GM12874 (cell line): ENCODE results near the gene RPN1.

ENCODE experiments used
- CTCF ChIP-seq: IDR thresholded peaks from 2 replicates; pipeline ENCODE4 v1.5.1; 2011; ENCODE audit warnings: low read depth, mild to moderate bottlenecking, control low read depth, low read length, moderate library complexity; ENCODE audit not compliant: insufficient read depth

RPN1 gene

GRCh38 chr3:128610451-128611070, 40.1 kb downstream of the RPN1 start:
- no peak for TF ChIP-seq CTCF

GRCh38 chr3:128609294-128609693, 41.3 kb downstream of the RPN1 start:
- no peak for TF ChIP-seq CTCF

- no peak for TF ChIP-seq CTCF
These were observed 42.9 kb downstream of the RPN1 start for GRCh38 chr3:128607710-128608048.

- TF ChIP-seq CTCF: no peak
These were observed 44.5 kb downstream of the RPN1 start for GRCh38 chr3:128606094-128606493.

GRCh38 chr3:128605091-128606046, 45.2 kb downstream of the RPN1 start:
- no peak for TF ChIP-seq CTCF

- no peak for TF ChIP-seq CTCF
These were observed 46.5 kb downstream of the RPN1 start for GRCh38 chr3:128603811-128604775.

- no peak for TF ChIP-seq CTCF
These were observed 47.3 kb downstream of the RPN1 start for GRCh38 chr3:128603313-128603712.
